NCI-H1930 (cell line): Measurements from ENCODE around the gene SPAG6.
"Not testable (repeated sequence)": the region's sequence is repeated elsewhere in the genome, so short reads cannot be mapped to it uniquely, and the experiment has no call there.

Source experiments
- DNase-seq, 2 experiments: peaks; one replicate each; lab custom pipeline; 2025; lab: John Stamatoyannopoulos, UW

Gene SPAG6

GRCh38 chr10:22341190-22341925 lies 3.9 kb upstream of the SPAG6 start:
- DNase-seq: no peak

DNA sequence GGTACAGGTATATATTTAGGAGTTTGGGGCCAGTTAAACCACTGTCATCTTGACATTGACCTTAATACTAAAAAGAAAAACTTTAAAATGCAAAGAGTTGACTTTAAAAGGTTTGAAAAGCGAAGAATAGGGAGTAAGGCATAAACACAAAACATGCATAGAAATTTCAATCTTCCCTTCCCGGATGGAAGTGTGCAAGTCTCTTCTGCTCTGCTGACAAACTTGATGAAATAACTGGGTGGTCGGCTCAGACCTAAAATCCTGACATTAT lies 3.4 kb upstream of the SPAG6 start:
- DNase-seq: no peak

- no peak for DNase-seq
These were observed 2.9 kb upstream of the SPAG6 start for GRCh38 chr10:22342421-22342820.

DNA sequence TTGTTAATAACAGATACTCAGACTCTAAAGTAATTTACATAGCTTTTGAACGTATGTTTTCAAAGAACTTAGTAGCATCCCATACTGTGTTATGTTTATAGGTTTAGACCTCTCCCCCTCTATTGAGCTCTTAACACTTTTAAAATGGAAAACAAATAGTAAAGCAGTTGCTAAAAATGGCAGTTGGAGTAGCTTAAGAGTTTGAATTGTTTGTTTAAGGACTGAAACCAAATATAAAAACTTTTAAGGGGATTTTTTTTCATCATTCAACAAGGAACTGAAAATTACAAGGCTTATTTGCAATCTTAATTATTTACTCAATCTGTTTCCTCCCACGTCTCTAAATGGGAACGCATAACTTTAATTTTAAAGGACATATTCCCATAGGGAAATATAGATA lies 1.6 kb upstream of the SPAG6 start:
- DNase-seq: no peak

DNA sequence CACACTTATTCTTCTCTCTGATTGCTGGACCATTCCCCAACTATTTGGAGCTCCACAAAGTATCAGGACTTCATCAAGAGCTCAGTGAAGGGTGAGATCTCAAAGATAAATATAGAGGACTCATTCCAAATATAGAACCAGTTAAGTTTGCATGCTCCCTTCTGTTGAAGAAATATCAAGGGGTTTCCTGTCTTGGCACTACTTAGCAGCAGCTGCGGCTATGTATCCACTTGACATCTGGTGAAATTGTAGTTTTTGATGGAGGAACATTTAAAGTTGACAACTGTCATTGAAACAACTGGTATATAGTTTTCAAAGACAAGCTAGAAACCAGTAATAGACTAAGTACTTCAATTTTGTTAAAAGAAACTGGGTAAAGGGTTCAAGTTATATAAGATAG lies 1.0 kb upstream of the SPAG6 start:
- no peak for DNase-seq

- no peak for DNase-seq
These were observed 455 bp upstream of the SPAG6 start for GRCh38 chr10:22344781-22345300.

- no peak for DNase-seq
These were observed 883 bp downstream of the SPAG6 start for GRCh38 chr10:22346096-22346661.

DNA sequence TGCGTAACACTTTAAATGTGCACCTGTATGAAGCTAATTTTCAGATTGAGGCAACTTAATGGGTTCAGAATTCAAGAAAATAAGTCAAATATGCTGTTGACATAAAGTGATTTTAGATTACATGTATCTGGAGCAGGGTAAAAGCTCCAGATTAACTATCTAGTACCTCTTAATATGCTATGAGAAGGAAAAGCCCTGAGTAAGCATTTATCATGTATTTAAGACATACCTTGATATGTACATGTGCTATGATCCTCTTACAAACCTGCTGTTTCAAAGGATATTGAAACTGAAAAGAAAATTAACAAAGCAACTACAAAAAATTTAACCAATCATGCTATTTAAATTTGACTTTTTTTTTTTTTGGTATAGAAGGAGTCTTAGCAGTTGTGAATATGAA lies 4.5 kb downstream of the SPAG6 start:
- DNase-seq: no peak

DNA sequence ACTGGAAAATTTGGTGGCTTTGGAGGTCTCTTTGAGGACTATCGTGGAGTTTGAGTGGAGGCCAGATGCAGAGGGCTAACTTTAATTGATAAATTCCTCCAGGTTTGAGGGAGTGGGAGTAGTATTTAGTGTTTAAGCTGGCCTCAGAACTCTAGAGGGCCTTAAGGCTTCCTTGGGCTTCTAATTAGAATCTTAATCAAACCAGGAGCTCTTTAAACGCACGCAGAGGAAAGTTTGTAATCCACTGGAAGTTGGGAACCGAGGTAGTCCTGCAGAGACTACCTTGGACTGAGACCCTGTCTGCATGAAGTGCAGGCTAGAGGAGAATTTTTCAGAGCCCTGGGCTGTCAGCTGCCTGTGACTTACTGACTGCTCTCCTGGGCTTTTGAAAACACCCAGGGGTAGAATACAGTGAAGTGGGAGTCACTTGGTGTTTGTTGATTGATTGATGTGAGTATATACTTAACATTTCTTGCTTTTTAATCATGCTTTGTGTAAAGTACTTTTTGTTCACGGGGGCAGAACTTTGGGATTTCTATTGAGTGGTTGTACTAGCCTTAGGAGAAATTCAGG lies 5.9 kb downstream of the SPAG6 start:
- no peak for DNase-seq

DNA sequence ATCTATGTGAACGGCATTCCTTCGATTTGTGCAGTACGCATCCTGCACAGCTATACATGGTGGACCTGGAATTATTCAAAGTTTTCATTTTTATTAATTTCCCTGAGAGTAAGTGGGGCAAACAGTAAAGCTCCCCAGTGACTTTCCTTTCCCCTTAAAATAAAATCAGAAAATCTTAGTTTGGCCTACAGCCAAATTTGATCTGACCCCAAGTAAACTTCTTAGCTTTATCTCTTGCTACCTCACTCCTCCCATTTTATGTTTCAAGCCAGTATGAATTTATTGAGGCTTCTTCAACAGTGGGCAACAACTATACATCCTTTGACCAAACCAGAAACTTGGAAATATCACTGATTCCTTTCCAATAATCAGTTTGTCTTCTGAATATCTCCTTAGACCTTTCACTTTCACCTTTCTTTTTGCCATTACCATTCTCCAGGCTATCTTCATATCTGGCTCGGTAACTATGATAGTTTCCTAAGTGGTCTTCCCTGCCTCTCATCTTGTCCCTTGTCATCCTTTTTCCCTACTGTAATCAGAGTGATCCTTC lies 11.1 kb downstream of the SPAG6 start:
- DNase-seq: no peak

DNA sequence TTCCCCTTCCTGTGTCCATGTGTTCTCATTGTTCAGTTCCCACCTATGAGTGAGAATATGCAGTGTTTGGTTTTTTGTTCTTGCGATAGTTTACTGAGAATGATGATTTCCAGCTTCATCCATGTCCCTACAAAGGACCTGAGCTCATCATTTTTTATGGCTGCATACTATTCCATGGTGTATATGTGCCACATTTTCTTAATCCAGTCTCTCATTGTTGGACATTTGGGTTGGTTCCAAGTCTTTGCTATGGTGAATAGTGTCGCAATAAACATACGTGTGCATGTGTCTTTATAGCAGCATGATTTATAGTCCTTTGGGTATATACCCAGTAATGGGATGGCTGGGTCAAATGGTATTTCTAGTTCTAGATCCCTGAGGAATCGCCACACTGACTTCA lies 12.5 kb downstream of the SPAG6 start:
- not testable (repeated sequence) for DNase-seq

- DNase-seq: no peak
These were observed 18.0 kb downstream of the SPAG6 start for GRCh38 chr10:22363305-22363704.

- DNase-seq: no peak
These were observed 19.3 kb downstream of the SPAG6 start for GRCh38 chr10:22364407-22365140.

GRCh38 chr10:22365233-22365632 lies 19.9 kb downstream of the SPAG6 start:
- DNase-seq: no peak

GRCh38 chr10:22365644-22366434 lies 20.5 kb downstream of the SPAG6 start:
- DNase-seq: no peak

GRCh38 chr10:22366435-22366703 lies 21.1 kb downstream of the SPAG6 start:
- no peak for DNase-seq

- no peak for DNase-seq
These were observed 21.5 kb downstream of the SPAG6 start for GRCh38 chr10:22366771-22367170.

- DNase-seq: no peak
These were observed 22.2 kb downstream of the SPAG6 start for GRCh38 chr10:22367471-22367870.

- no peak for DNase-seq
These were observed 23.1 kb downstream of the SPAG6 start for GRCh38 chr10:22368402-22368801.

DNA sequence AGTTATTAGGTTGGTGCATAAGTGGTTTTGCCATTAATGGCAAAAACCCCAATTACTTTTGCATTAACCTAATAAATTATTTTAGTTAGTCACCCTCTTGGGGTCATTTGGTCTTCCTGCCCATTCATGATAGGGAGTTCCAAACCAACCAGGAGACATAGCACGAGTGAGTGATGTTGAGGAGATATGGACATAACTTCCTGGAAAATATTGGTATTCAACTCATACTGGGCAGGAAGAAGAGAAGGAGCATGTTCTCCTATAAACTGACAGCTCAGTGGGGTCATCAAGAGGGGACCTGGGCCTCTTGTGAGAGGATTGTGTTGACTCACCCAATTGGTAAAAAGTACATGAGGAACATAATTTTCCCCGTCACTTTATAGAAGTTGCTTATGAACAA lies 23.7 kb downstream of the SPAG6 start:
- no peak for DNase-seq

GRCh38 chr10:22369434-22370072 lies 24.3 kb downstream of the SPAG6 start:
- DNase-seq: no peak

GRCh38 chr10:22370320-22370719 lies 25.0 kb downstream of the SPAG6 start:
- DNase-seq: no peak
